Measurements from ENCODE around the gene UFD1.
"Not testable (repeated sequence)": the region's sequence is repeated elsewhere in the genome, so short reads cannot be mapped to it uniquely, and the experiment has no call there.

The UFD1 gene

DNA sequence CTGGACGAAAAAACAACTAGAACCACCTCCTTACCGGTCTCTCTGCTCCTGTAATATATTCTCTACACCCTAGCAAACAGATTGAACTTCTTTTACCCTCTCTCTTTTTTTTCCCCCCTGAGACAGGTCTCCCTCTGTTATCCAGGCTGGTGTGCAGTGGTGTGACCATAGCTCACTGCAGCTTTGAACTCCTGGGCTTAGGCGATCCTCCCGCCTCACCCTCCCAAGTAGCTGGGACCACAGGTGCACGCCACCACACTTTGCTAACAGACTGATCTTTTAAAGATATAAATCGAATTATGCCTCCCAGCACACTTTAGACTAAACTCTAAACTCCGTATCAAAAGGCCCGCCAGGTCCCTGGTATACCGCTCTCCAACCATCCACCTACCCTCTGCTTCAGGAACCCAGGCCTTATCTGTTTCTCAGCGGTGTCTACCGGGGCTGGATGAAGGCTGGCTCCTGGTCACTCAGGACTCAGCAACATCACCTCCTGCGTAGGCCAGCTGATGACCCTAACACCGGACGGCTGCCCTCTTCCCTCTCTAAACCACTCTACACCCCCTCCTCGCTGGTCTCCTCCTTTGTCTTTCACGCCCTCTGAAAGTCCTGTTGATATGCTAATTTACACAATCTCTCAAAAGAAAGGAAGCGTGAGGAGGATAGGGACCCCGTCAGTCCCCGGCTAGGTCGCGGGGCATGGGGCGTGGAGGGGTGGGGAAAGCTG is 32.2 kb downstream of the UFD1 start:
- no peak for DNase-seq

DNA sequence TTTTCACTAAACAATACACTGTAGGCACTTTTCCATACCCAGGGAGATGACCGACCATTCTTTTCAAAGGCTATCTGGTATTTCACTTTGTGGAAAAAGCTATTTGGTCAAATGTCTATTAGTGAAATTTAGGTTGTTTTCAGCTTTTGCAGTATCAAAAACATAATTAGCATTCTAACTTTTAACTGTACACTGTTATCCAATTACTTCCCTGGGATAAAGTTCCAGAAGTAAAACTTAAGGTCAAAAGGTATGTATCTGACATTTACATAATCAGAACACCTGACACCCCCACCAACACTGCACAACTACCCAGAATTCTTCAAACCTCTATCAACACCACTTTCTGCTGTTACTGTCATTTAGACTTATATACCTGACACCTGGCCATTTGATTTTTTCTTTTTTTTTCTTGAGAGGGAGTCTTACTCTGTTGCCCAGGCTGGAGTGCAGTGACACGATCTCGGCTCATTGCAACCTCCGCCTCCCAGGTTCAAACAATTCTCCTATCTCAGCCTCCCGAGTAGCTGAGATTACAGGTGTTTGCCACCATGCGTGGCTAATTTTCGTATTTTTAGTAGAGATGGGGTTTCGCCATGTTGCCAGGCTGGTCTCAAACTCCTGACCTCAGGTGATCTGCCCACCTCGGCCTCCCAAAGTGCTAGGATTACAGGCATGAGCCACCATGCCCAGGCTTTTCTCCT is 33.6 kb downstream of the UFD1 start:
- DNase-seq: not testable (repeated sequence)

DNA sequence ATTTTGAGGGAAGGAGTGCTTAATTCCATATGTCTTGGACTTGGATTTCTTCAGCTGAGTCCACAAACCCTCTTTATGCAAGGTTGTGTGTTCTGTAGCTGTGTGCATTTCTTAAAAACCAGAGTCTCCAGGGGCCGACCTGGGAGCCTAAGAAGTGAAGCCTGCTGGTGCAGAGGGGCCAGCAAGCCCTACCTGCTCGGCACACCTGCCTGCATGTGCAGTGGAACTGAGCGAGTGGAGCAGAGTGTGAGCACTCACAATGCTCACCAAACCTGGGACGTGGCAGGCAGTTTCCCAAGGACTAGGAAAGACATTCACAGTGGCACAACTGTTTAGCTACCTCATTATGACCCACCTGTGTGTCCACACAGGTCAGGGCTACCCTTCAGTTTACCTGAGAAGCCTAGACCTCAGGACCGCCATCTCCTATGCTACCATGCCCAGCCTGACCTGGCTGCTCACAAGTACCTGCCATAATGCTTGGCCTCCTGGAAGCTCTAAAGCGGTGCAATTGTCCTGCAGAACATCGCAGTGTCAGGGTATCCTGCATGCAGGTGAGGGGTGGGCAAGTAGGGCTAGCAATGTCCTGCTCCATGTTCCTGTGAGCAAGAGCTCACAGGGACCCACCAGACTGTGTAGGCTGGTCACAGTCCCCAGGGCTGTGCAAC is 35.3 kb downstream of the UFD1 start:
- no peak for DNase-seq

DNA sequence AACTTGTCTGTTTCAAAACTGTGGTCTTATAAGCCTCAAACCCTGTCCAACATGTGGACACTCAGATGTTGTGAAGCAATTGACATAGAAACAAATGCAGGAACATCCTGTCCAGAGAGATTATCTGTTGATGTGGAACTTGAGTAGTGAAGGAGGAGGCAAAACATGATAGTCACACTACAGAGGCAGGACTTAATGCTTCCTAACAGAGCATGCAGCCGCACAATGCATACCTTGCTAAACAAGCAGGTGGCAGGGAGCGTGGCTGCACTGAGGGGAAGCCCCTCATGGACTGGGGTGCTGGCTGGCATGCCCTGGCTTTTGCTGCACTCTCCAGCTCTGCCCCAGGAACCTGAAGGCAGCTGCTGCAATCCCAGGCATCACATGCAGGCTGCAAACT is 36.8 kb downstream of the UFD1 start:
- DNase-seq: no peak

DNA sequence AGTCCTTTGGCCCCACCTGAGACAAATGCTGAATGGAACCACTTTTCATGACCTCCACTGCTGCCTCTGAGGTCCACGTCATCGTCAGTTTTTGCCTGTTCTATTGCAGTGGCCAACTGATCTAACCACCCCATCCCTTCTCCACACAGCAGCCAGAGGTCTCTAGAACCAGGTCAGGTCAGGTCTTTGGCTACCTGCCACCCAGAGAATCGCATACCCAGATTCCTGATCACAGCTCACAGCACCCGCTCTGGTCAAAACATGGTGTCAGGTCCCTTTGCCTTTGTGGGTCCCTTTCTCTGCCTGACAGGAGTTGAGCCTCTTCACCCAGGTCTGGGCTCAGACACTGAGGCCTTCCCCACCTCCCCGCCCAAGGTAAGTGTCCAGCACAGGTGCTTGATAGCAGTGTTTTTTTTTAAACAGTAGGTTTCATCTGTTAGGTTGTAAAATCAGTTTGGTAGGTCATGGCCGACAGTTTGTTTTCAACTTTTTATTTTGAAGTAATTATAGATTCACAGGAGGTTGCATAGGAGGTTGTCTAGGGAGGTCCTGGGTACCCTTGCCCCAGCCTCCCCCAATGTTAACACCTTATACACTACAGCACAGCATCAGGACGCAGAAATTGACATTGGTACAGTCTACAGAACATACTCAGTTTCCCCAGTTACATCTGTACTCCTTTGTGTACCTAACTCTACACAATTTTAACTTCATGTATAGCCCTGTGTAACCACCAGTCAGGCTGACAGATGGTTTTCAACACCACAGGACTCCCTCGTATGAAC is 38.4 kb downstream of the UFD1 start:
- no peak for DNase-seq

DNA sequence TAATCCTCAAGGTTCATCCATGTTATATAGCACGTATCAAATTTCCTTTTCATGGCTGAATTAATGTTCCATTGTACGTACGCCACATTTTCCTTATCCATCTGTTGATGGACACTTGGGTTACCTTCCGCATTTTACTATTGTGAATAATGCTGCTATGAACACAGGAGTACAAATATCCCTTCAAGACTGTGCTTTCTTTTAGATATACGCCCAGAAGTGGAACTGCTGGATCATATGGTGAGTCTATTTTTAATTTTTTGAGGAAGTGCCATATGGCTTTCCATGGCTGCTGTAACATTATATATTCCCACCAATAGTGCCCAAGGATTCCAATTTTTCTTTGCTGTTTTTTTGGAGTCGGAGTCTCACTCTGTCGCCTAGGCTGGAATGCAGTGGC is 40.7 kb downstream of the UFD1 start:
- DNase-seq: no peak

DNA sequence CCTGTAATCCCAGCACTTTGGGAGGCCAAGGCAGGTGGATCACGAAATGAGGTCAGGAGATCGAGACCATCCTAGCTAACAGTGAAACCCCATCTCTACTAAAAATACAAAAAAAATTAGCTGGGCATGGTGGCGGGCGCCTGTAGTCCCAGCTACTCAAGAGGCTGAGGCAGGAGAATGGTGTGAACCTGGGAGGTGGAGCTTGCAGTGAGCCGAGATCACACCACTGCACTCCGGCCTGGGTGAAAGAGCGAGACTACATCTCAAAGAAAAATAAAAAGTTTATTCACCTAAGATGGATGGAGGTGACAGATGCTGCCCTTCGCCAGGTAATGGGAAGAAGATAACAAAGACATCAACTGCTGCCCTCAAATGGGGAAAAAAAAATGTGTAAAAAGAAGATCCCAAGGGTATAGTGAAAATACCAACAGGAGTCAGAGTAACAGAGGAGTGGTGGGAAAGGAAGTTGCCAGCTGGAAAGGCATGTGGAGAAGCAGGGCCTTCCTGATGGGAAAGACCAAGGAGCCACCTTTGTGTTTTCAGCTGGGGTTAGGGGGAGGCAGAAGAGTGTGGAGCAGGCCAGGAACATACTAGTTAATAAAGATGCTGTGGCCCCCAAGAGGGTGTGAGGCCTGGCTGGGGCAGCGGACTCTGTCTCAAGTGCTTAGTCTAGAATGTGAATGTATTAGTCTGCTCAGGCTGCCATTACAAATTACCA is 42.4 kb downstream of the UFD1 start:
- DNase-seq: not testable (repeated sequence)

DNA sequence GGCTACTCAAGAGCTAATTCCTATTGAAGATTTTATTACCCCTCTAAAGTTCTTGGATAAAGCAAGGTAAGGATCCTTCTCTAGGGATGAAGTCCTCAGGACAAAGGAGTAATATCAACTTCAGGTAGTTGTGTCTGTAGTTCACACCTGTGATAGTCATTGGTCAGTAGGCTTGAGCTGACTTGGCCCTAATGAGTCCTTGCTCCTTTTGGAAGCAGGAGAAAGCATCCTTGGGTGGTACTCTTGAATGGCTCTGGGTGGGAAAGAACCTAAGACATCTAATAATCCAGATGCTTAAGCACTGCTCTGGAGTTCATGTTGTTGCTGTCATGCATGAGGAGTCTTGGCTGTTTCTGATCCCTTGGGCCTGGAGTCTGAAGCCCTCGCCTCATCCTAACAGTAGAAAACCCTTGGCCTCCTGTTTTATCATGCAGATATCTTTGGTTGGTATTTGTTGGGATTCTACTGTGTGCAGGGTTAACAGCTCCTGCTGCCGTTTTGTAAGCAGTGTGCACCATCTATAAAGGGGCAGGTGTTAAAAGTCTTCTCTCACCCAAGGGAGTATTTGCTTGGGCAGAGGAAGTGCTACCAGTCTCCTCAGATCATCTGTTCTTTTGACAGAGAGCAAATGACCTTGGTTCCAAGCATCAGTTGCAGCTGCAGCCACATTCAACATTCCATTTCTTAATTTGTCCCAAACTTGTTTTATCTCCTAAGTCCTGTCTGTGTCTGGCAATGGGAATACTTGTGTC is 44.0 kb downstream of the UFD1 start:
- DNase-seq: no peak

DNA sequence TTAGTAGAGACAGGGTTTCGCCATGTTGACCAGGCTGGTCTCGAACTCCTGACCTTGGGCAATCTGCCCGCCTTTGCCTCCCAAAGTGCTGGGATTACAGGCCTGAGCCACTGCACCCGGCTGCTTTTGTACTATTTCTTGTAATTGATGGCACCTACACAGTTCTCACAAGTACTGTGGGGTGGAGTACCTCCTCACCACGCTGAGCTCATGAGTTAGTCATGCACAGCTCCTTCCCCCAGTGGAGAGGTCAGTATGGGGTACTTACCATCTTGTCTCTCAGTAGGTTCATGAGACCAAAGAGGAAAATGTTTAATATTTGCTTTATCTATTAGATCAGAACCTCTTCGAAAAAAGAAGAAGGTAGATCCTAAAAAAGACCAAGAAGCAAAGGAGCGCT is 44.6 kb downstream of the UFD1 start:
- no peak for DNase-seq

DNA sequence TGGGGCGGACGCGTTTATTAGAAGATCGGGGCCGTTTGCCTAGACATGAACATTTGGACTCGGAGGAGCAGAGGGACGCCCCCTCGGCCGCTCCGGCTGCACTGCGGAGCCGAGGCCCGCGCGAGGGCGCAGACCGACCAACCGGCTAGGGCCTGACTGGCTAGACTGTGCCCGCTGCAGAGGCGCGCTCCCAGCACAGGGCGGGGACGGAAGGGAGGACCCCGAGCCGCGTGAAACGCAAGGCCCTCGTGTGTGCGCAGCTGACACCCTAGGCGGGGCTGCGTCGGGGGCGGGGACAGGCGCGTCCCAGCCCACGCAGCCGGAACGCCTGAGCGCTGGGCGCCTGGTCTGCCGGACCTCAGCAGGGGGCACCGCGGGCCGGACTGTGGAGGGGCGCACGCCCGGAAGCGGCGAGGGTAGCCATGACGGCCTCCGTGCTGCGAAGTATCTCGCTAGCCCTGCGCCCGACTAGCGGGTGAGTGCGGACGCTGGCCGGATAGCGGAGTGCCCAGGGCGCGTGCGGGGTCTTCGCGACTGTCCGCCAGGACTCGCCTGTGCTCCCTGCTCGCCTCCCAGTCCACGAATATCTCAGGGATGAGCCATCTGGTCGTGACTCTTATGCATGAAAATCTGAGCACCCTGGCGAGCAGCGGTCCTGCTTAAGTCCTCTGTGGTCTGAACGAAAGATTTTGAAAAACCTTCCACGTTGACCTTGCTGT is 46.7 kb downstream of the UFD1 start, which contains the start of gene MRPL40:
Gene MRPL40 (plus strand): TSS at position 413 of the 719 bp plus-strand sequence. CDS start 10 bp downstream, at position 423.
- DNase-seq: peak; percentile 91

DNA sequence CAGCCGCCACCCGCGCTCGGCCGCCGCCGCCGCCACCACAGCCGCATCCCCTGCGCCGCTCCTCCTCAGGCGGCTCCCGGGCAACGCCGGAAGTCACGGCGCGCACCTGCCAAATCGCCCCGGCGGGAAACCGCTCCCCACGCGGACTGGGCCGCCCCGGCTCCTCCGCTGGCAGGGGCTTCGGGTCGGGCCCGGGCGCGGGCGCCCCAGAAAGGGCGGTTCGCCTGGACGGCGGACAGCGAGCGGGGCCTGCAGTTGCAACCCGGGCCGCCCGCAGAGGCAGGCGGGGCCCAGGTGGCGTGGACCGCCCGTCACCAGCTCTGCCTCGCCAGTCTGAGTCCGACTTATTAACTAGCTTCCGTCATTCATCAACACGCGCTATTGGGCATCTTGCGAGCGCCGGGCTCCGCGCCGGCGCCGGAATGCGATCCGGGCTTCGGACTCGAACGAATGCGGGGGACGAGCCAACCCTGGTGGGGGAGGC is 47.3 kb downstream of the UFD1 start, which contains the start of gene HIRA:
Gene HIRA (minus strand): TSS at position 85 of the 484 bp plus-strand sequence. CDS start 257 bp downstream, outside the sequence.
- DNase-seq: peak; percentile 84

DNA sequence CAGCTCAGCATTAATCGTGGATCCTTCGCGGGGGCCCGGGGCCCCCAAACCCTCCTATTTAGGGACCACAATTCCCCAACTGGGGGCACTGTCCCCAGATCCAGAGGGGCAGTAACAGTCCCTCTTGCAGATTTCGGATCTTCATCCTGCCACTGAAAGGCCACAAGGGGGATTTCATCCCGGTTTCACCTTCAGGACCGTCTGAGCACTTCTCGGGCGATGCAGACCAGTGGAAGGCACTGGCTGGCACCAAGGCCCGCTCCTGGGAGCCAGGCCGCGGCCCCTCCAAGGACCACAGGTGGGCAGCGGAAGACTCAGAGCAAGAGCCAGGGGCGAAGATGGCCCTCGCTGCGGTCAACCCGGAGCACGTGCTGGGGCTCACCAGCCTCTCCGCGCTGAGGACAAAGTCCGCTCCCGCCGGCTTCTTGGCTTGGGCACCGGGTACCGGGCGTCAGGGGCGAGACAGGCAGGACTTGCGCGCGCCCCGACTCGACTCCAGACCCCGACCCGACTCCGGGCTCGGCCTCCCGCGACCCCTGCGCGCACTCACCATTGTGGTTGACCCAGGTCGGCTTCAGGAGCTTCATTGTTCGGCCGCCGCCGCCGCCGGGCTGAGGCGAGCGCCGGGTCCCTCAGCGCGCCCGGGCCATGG is 48.0 kb downstream of the UFD1 start:
- DNase-seq: peak; percentile 14

DNA sequence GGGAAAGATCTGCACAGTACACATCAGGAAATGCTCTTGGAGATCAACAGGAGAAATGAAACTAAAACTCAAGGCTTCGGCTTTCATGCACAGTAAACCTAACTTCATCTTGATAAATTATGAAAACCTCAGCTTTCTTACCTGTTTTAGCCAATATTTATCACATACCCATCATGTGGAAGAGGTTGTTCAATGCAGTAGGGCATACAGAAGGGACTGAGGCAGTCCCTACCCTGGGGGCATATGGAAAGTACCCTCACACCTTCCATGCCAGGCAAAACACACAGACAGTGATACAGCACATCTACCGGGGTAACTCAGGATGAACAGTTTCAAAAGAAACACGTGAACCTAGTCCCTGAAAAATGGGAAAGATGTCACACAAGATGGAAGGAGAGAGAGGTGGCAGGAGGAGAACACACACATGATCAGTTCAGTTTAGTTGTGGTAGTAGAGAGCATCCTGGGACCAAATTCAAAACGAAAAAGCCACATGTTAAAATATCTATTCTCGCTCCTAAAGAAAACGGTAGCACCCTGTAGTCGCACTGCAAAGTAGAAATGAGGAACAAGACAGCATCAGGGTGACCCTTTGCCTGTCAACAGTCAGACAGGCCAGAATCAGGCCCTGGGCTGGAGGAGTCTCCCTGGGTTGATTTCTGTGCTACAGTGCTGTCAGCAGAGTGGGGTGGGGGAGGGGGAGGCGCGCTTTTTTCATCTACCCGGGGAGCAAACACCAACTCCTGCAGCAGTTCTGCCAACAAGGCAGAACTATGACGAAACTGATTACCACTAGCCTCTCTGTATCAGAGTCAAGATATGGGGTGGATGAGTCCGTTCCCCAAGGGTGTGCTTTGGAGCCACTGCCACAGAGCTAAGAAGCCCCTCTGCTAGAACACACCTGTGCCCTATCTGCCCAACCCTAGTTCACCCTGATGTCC is 48.8 kb downstream of the UFD1 start:
- DNase-seq: peak; percentile 26

DNA sequence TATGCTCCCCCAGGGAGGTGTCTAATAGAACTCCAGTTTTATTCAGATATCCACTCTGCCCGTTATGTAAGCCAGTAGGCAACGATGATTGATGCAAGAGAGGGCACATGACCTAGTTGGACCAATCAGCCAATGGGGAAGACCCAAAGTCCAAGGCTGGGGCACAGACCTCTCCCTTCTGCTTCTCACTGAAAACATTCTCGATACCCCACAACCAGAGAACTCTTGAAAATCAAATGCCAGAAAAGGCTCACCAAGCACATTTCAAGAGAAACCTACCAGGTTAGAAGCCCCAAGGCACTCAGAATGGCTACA is 54.9 kb downstream of the UFD1 start:
- no peak for DNase-seq

DNA sequence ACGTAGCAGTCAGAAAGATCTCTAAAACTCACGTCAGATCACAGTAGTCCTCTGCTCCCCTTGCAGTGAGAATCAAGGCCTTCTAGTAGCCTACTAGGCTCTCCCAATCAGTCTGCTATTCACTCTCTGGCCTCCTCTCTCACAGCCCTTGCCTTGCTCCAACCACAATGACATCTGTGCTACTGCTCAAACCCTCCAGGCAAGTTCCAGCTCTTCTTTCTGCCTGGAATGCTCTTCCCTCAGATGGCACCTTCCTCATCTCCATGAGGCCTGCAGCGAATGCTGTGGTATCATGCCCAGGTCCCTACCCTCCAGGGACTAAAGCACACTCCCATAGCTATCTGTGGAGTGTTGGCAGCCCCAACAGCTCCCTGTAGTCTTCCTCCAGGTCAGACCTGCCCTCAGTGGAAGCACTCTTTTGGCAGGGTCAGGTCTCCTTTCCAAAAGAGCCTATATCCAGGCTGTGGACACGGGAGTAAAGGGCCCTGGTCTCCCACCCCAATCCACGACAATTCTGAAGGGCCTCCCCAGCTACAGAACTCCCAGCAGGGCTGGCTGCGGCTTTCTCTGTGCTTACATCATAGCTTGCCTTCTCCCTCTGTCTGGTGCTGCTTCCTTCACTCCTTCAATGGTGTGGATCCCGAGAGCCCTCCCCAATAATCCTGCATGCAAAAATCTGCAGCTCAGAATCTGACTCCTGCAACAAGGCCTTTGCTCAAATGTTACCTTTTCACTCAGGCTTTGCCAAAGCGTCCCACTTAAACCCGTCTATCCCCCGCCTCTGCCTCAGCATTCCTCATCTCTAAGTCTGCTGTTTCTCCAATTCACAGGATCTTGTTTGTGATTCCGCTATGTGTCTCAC is 56.3 kb downstream of the UFD1 start:
- DNase-seq: no peak

DNA sequence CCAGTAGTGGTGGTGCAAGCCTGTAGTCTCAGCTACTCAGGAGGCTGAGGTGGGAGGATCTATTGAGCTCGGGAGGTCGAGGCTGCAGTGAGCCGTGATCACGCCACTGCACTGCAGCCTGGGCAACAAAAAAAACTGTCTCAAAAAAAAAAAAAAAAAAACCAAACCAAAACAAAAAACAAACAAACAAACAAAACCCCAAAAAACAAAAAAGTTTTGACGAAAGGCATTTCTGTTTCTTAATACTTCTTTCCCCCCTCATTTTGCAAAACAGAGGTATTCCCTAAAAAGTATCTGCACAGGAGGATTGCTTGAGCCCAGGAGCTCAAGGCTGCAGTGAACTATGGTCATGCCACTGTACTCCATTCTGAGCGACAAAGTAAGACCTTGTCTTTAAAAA is 58.7 kb downstream of the UFD1 start:
- no peak for DNase-seq

DNA sequence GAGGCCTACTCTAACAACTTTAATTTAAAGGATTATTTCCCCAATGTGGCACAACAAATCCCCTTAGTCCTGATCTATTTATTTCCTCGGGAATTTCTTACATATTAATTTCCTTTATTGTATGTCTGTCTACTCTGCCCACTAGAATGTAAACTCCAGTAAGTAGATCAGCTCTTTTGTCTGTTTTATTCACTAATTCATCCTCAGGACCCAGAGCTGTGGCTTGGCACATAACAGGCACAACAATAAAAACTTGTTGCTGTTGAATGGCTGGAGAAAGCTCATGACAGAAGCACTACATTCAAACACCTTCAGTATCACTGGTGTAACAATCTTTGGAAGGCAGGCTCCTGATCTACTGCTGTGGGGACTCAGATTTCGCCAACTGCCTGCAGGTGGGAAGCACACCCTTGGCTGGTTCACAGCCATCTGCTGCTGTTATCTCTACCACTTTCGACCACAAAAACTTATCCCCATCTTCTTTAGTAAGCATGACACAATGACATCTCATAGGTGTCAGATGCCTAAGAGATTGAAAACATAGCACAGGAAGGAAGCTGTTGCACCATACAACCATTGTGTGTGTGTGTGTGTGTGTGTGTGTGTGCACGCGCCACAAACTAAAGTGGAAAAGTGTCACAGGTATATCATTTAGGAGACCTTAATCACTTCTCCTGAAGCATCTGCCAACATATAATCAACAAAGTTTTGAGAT is 59.4 kb downstream of the UFD1 start:
- DNase-seq: peak; percentile 23
